GM12891 (cell line): ENCODE results near the gene DYNC1LI2.
"Not testable (repeated sequence)": the region's sequence is repeated elsewhere in the genome, so short reads cannot be mapped to it uniquely, and the experiment has no call there.

Source experiments
- POLR2A ChIP-seq: IDR thresholded peaks from 2 replicates; pipeline ENCODE4 v1.6.1; 2011; ENCODE audit warnings: low read depth, low read length, control low read depth
- POU2F2 ChIP-seq: IDR thresholded peaks from 2 replicates; pipeline ENCODE4 v1.6.1; 2011; ENCODE audit warnings: low read depth, mild to moderate bottlenecking, control low read depth, low read length, moderate library complexity

DNA sequence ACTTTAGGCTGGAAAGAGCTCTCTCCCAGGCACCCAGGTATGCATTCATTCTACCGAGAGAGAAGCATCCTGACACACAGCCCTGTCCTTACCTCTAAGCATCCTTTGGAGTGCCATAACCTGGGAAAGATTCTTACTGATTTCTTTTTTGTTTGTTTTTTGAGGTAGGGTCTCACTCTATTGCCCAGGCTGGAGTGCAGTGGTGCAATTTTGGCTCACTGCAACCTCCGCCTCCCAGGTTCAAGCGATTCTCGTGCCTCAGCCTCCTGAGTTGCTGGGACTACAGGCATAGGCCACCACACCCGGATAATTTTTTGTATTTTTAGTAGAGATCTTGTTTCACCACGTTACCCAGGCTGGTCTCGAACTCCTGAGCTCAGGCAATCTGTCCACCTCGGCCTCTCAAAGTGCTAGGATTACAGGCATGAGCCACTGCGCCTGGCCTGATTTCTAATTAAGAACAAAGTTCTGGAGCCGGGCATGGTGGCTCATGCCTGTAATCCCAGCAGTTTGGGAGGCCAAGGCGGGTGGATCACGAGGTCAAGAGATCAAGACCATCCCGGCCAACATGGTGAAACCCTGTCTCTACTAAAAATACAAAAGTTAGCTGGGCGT, 65.8 kb downstream of the DYNC1LI2 start:
- TF ChIP-seq POLR2A, POU2F2: not testable (repeated sequence)
